GM21825 (cell line): ENCODE data around the gene RAB33A.
"Not testable (repeated sequence)": the region's sequence is repeated elsewhere in the genome, so short reads cannot be mapped to it uniquely, and the experiment has no call there.

Source experiments
- ATAC-seq: cut with Tn5 transposase; IDR thresholded peaks from one replicate; pipeline ENCODE4 v1.9.1; 2021; ENCODE audit warnings: mild to moderate bottlenecking, moderate library complexity; ENCODE audit not compliant: unreplicated experiment

The RAB33A gene

DNA sequence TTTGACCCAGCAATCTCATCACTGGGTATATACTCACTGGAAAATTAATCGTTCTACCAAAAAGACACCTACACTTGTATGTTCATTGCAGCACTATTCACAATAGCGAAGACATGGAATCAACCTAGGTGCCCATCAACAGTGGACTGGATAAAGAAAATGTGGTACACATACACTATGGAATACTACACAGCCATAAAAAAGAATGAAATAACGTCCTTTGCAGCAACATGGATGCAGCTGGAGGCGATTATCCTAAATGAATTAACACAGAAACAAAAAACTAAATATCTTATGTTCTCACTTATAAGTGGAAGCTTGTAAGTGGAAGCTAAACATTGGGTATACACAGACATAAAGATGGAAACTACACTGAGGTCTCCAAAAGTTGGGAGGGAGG is 59.4 kb downstream of the RAB33A start:
- not testable (repeated sequence) for ATAC-seq
